Calu3 (cell line): Measurements from ENCODE around the gene LRRC42. TPM values are rescaled to one million over a fixed set of nuclear protein-coding genes. Genes with fewer than 3 reads are reported as not detected.
"Not testable (repeated sequence)": the region's sequence is repeated elsewhere in the genome, so short reads cannot be mapped to it uniquely, and the experiment has no call there.

Experiments used
- BruUV-seq: library from RNA; stranded (reverse); fragments of 400-500 nt; replicated peaks from 2 replicates; lab custom pipeline; 2021; lab: Mats Ljungman, UMichigan
- CTCF ChIA-PET: fragments of 300-600 bp; sonication (Branson Sonifier 250); formaldehyde crosslinking; loops from one replicate; lab custom pipeline; 2022; ENCODE audit warnings: antibody characterized with exemption; lab: Charles Lee
- DNase-seq: peaks from one replicate; pipeline ENCODE4 v3.0.0; 2022
- H3K27ac Mint-ChIP-seq: one replicate; pipeline ENCODE4 v1.8.0; 2022; ENCODE audit warnings: mixed read lengths; ENCODE audit not compliant: unreplicated experiment
- H3K27me3 Mint-ChIP-seq: one replicate; pipeline ENCODE4 v1.8.0; 2022; ENCODE audit warnings: mixed read lengths; ENCODE audit not compliant: unreplicated experiment
- H3K36me3 Mint-ChIP-seq: one replicate; pipeline ENCODE4 v1.8.0; 2022; ENCODE audit warnings: mild to moderate bottlenecking, moderate library complexity, mixed read lengths; ENCODE audit not compliant: insufficient read depth, unreplicated experiment
- H3K4me1 Mint-ChIP-seq: one replicate; pipeline ENCODE4 v1.8.0; 2022; ENCODE audit warnings: mild to moderate bottlenecking, low read depth, mixed read lengths; ENCODE audit not compliant: unreplicated experiment
- H3K4me3 Mint-ChIP-seq: one replicate; pipeline ENCODE4 v1.8.0; 2022; ENCODE audit warnings: mild to moderate bottlenecking, low read depth, moderate library complexity, mixed read lengths; ENCODE audit not compliant: unreplicated experiment
- H3K9me3 Mint-ChIP-seq: one replicate; pipeline ENCODE4 v1.8.0; 2022; ENCODE audit warnings: low read depth, mixed read lengths; ENCODE audit not compliant: unreplicated experiment
- CTCF ChIP-seq: fragments of 200-600 bp; IDR thresholded peaks from one replicate; pipeline ENCODE4 v1.8.0; 2022; ENCODE audit warnings: antibody characterized with exemption; ENCODE audit not compliant: unreplicated experiment
- intact Hi-C: fragments of 100-400 bp; cut with micrococcal nuclease; formaldehyde crosslinking; loops from one replicate; pipeline ENCODE4 v1.10.0; 2022; ENCODE audit not compliant: unreplicated experiment
- total RNA-seq: library from RNA; stranded (reverse); gene quantifications from 2 replicates; pipeline ENCODE4 v1.2.3, GENCODE V29; 2022

LRRC42 gene
- total RNA-seq, 1 experiment from 2014 or later = 24.9 TPM

GRCh38 chr1:53987880-53988279 is 41.7 kb downstream of the LRRC42 start:
- CTCF ChIA-PET = no interaction called here
- TF ChIP-seq CTCF = no peak
- DNase-seq = no peak
- H3K36me3 Mint-ChIP-seq = no peaks in the 10 kb centered on the region
- H3K27ac Mint-ChIP-seq = no peak overlapping the region
- no peak overlapping the region for H3K4me3 Mint-ChIP-seq
- H3K27me3 Mint-ChIP-seq = no peaks in the 10 kb centered on the region
- no peaks in the 10 kb centered on the region for H3K9me3 Mint-ChIP-seq
- H3K4me1 Mint-ChIP-seq = peaks cover 3% of the 10 kb centered on the region
- intact Hi-C loops = no loop called here
- BruUV-seq = no TSS peak

GRCh38 chr1:53992085-53992874 is 46.1 kb downstream of the LRRC42 start:
- intact Hi-C loops = no loop called here
- Mint-ChIP-seq H3K4me3 (no peak overlapping the region), H3K27ac (no peak overlapping the region), H3K36me3 (no peaks in the 10 kb centered on the region), H3K9me3 (no peaks in the 10 kb centered on the region), H3K27me3 (no peaks in the 10 kb centered on the region), H3K4me1 (no peaks in the 10 kb centered on the region)
- no peak for DNase-seq
- CTCF ChIA-PET = interaction anchor here (0.6 to 1.3 kb wide), 4 partner anchors 10 to 572 kb away, joined by 3 to 5 read pairs (median 4); no protein-coding TSS in a partner anchor
- TF ChIP-seq CTCF = no peak
- no TSS peak for BruUV-seq

- H3K27ac Mint-ChIP-seq, H3K4me1 Mint-ChIP-seq, BruUV-seq, H3K36me3 Mint-ChIP-seq, DNase-seq, H3K4me3 Mint-ChIP-seq, H3K27me3 Mint-ChIP-seq, intact Hi-C loops, CTCF ChIA-PET, H3K9me3 Mint-ChIP-seq: not testable (repeated sequence)
Measured at GRCh38 chr1:53994516-53994915, 48.4 kb downstream of the LRRC42 start.

GRCh38 chr1:53995683-53996082 is 49.5 kb downstream of the LRRC42 start:
- Mint-ChIP-seq H3K4me1 (no peaks in the 10 kb centered on the region), H3K27ac (no peak overlapping the region), H3K36me3 (no peaks in the 10 kb centered on the region), H3K9me3 (no peaks in the 10 kb centered on the region), H3K4me3 (no peak overlapping the region), H3K27me3 (no peaks in the 10 kb centered on the region)
- TF ChIP-seq CTCF = no peak
- intact Hi-C loops = no loop called here
- no TSS peak for BruUV-seq
- no peak for DNase-seq
- CTCF ChIA-PET = no interaction called here

- CTCF ChIA-PET = no interaction called here
Measured at GRCh38 chr1:53998223-53998622, 52.1 kb downstream of the LRRC42 start.

More at GRCh38 chr1:53998223-53998622, 52.1 kb downstream of the LRRC42 start:
- H3K27ac Mint-ChIP-seq = no peak overlapping the region
- TF ChIP-seq CTCF = no peak
- DNase-seq = no peak
- H3K36me3 Mint-ChIP-seq = no peaks in the 10 kb centered on the region
- no peaks in the 10 kb centered on the region for H3K9me3 Mint-ChIP-seq
- H3K4me1 Mint-ChIP-seq = no peaks in the 10 kb centered on the region
- BruUV-seq = no TSS peak
- H3K27me3 Mint-ChIP-seq = peaks cover 17% of the 10 kb centered on the region
- intact Hi-C loops = no loop called here
- H3K4me3 Mint-ChIP-seq = no peak overlapping the region
